Right lobe of liver (tissue), 6 donors: ENCODE measurements around the gene TCOF1. TPM values are rescaled to one million over a fixed set of nuclear protein-coding genes. Genes with fewer than 3 reads are reported as not detected.

Source experiments
- ATAC-seq, 4 donors: fragments of 200-7000 bp; cut with Tn5 transposase; one replicate each; pipeline ENCODE4 v1.9.1; 2020; ENCODE audit warnings: mild to moderate bottlenecking in 4 of 4, moderate library complexity in 4 of 4
- DNase-seq, 3 donors: peaks; one replicate each; pipeline ENCODE4 v3.0.0-alpha.2; 2020
- H3K27ac ChIP-seq, 3 donors: fragments of 200-600 bp; one replicate each; pipeline ENCODE4 v1.8.0; 2022
- H3K27me3 ChIP-seq, 2 donors: fragments of 200-600 bp; one replicate each; pipeline ENCODE4 v1.8.0; 2022
- H3K36me3 ChIP-seq, 4 donors: fragments of 200-600 bp; sonication (generic) in 1 of 4; one replicate each; pipeline versions ENCODE4 v1.5.1 to v1.8.0; 2017 to 2022; ENCODE audit warnings: control low read depth in 1 of 4
- H3K4me1 ChIP-seq, 4 donors: fragments of 200-600 bp; sonication (generic) in 1 of 4; one replicate each; pipeline versions ENCODE4 v1.5.1 to v1.8.0; 2017 to 2022; ENCODE audit warnings: control low read depth in 1 of 4
- H3K4me3 ChIP-seq, 3 donors: fragments of 200-600 bp; one replicate each; pipeline ENCODE4 v1.8.0; 2022
- H3K9me3 ChIP-seq, 4 donors: fragments of 200-600 bp; sonication (generic) in 1 of 4; one replicate each; pipeline versions ENCODE4 v1.5.1 to v1.8.0; 2017 to 2022; ENCODE audit warnings: control low read depth in 1 of 4
- CTCF ChIP-seq, 4 donors: fragments of 200-600 bp in 3 of 4; fragments of 450-650 bp in 1 of 4; IDR thresholded peaks; one replicate each; pipeline versions ENCODE4 v1.5.1 to v1.8.0; 2016 to 2022; ENCODE audit warnings: antibody characterized with exemption in 4 of 4, mild to moderate bottlenecking in 2 of 4
- POLR2A ChIP-seq: fragments of 450-650 bp; IDR thresholded peaks from one replicate; pipeline ENCODE4 v1.6.1; 2017; ENCODE audit warnings: antibody characterized with exemption, mild to moderate bottlenecking
- WGBS: methylation state at CpG from one replicate; pipeline ENCODE4 v1.1.6; 2018; ENCODE audit warnings: low coverage, low lambda C conversion rate; ENCODE audit not compliant: insufficient coverage; ENCODE audit errors: missing lambda C conversion rate; 5-methylcytosine and 5-hydroxymethylcytosine counted together
- intact Hi-C, 2 donors: fragments of 100-400 bp; cut with DNase I; formaldehyde crosslinking; loops; one replicate each; pipeline versions ENCODE4 v1.11.2 to v1.14.1; 2022
- total RNA-seq, 6 experiments: library from RNA; depleted of rRNA in 2 of 6; stranded (reverse); fragments of >200 nt in 2 of 6; fragmentation: NEBNext Ultra II Directional in 3 of 6; extraction: Animal tissue kit (Norgen Biotek cat#: 25700) in 3 of 6; gene quantifications; one replicate each; pipeline versions ENCODE4 v1.1.0 to v1.2.4, GENCODE V29; 2016 to 2023
- donor health status: DM: no; HTN: yes; CAD: no.
- donor health status: DM: no; HTN: no; CAD: no.
- donor health status: DM: no; HTN: no; CAD: no.
- donor health status: DM: no; HTN: yes; CAD: no.
- donor health status: DM: no; HTN: yes; CAD: no.

The TCOF1 gene
- total RNA-seq, 6 experiments from 2014 or later: 6.7 to 12.0 (median 8.9) TPM

DNA sequence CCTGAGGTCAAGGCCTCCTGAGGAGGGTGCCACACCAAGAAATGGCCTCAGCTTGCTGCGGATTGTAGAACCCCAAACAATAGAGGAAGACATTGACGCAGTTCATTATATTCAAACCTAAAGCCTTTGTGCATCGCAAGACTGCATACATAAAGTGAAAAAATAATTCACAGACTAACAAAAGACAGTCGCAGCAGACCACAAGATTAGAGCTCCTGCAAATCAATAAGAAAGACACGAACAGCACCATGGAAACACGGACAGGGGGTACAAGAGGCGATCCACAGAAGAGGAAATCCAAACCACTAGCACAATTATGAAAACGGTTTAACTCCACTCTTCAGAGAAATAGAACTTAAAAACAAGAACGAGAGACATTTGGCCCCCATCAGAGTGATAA, 10.0 kb upstream of the TCOF1 start:
- intact Hi-C loops: loop anchor here in 1 of 2 donors (10.0 kb wide), 1 partner anchor 183 kb away; the partner anchor contains the start of gene CDX1
- 56% methylated on average over 9 of the region's 9 CpGs for WGBS
- no peaks in the 10 kb centered on the region for H3K27me3 ChIP-seq
- H3K4me1 ChIP-seq: peaks cover 0 to 12% (median 5%) of the 10 kb centered on the region in 4 donors
- H3K36me3 ChIP-seq: no peaks in the 10 kb centered on the region
- H3K27ac ChIP-seq: no peak overlapping the region
- H3K9me3 ChIP-seq: no peaks in the 10 kb centered on the region
- no peak for TF ChIP-seq POLR2A
- TF ChIP-seq CTCF (IDR thresholded peaks at IDR 0.05): no peak
- H3K4me3 ChIP-seq: no peak overlapping the region
- DNase-seq (no peak), ATAC-seq (no peak)

DNA sequence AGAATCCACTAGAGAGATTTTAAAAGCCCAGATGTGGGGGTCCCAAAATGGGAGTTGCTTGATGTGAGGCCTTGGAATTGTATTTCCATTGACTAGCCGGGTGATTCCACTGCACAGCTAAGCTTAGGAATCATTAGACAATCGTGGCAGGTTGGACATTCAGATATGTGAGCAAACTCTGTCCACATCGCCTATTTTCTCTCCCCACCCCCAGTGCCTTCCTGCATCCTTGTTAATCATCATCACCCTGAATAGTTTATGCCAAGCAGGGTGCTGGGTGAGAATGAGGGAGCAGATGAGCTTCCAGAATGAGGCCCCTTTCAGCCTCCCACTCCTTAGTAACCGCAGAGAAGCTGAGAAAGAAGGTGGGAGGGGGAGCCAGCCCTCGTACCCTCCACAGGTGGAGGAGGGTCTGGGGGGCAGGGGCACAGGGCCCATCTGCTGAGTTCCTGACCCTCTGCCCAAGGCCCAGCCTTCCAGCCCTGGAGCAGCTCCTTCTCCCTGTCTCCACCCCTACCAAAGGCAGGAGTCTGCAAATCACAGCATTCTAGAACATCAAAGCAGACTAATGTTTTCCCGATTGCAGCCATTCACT, 7.7 kb upstream of the TCOF1 start:
- H3K36me3 ChIP-seq: no peaks in the 10 kb centered on the region
- H3K27ac ChIP-seq: no peak overlapping the region
- TF ChIP-seq POLR2A (no peak), CTCF (IDR thresholded peaks at IDR 0.05) (no peak)
- peaks cover 0 to 12% (median 5%) of the 10 kb centered on the region in 4 donors for H3K4me1 ChIP-seq
- no peak for ATAC-seq
- DNase-seq: no peak
- WGBS: 73% methylated on average over 2 of the region's 6 CpGs
- H3K27me3 ChIP-seq: no peaks in the 10 kb centered on the region
- no peaks in the 10 kb centered on the region for H3K9me3 ChIP-seq
- no peak overlapping the region for H3K4me3 ChIP-seq
- intact Hi-C loops: loop anchor here in 1 of 2 donors (10.0 kb wide), 2 partner anchors 95 to 185 kb away; partner anchors contain the start of gene CDX1

GRCh38 chr5:150350524-150351344, 6.8 kb upstream of the TCOF1 start:
- TF ChIP-seq POLR2A (no peak), CTCF (IDR thresholded peaks at IDR 0.05) (peak; percentile 50 to 80 (median 64))
- H3K9me3 ChIP-seq: no peaks in the 10 kb centered on the region
- H3K4me1 ChIP-seq: peaks cover 0 to 12% (median 5%) of the 10 kb centered on the region in 4 donors
- no peaks in the 10 kb centered on the region for H3K27me3 ChIP-seq
- peak; percentile 79 to 92 (median 90) for DNase-seq
- 28% methylated on average over 7 of the region's 7 CpGs for WGBS
- intact Hi-C loops: loop anchor here in 1 of 2 donors (10.0 kb wide), 1 partner anchor 96 kb away; no protein-coding TSS in a partner anchor
- ATAC-seq: peak; percentile 97 to 98 (median 98)
- H3K36me3 ChIP-seq: no peaks in the 10 kb centered on the region
- no peak overlapping the region for H3K4me3 ChIP-seq
- H3K27ac ChIP-seq: peak overlapping the region in 2 of 3 donors; percentile 29 to 41

DNA sequence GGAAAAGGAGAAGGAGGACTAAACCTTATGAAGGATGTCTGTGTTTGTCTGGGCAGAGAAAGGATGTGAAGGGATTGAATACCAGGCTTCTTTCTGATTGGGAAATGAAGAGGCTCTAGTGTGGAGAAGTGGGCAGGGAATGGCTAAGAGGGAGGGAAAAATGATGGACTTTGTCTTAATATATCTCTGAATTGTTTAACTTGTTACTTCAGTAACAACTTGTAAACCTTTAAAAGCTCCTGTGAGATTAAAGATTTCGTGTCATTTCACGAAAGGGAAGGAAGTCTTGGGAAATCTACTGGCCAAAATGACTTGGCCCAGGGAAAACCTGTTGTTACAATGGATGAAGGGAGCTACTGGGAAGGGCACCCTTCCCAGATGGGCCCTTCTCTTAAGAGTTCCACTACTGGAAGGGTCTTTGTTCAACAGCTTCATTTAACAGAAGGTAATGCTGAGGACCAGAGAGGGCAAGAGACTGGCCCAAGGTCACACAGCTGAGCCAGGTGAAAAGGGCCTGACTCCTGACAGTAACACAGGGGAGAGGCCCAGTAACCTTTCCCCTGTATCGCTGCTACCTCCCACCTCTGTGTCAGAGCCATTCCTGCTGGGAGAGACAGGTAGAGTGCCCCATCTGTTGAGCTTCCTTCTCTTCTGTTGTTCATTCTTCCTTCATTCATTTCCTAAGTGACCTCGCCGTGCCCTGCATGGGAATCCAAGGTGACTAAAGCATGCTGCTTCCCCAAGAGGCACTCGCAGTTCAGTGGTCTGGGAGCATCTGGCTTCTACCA, 5.1 kb upstream of the TCOF1 start:
- ATAC-seq: no peak
- no peak overlapping the region for H3K27ac ChIP-seq
- WGBS: 70% methylated on average over 4 of the region's 6 CpGs

More for the DNA sequence above, 5.1 kb upstream of the TCOF1 start:
- no peak for DNase-seq
- H3K4me1 ChIP-seq: peaks cover 0 to 22% (median 7%) of the 10 kb centered on the region in 4 donors
- no peaks in the 10 kb centered on the region for H3K9me3 ChIP-seq
- TF ChIP-seq POLR2A: no peak
- TF ChIP-seq CTCF (IDR thresholded peaks at IDR 0.05): no peak
- intact Hi-C loops: loop anchor here in 1 of 2 donors (10.0 kb wide), 1 partner anchor 98 kb away; no protein-coding TSS in a partner anchor
- no peaks in the 10 kb centered on the region for H3K27me3 ChIP-seq
- no peaks in the 10 kb centered on the region for H3K36me3 ChIP-seq
- H3K4me3 ChIP-seq: no peak overlapping the region
